ENCODE results near the gene TYK2. TPM values are rescaled to one million over a fixed set of nuclear protein-coding genes. Genes with fewer than 3 reads are reported as not detected.

TYK2 gene
- total RNA-seq: 65.9 and 101 TPM in 2 replicates

DNA sequence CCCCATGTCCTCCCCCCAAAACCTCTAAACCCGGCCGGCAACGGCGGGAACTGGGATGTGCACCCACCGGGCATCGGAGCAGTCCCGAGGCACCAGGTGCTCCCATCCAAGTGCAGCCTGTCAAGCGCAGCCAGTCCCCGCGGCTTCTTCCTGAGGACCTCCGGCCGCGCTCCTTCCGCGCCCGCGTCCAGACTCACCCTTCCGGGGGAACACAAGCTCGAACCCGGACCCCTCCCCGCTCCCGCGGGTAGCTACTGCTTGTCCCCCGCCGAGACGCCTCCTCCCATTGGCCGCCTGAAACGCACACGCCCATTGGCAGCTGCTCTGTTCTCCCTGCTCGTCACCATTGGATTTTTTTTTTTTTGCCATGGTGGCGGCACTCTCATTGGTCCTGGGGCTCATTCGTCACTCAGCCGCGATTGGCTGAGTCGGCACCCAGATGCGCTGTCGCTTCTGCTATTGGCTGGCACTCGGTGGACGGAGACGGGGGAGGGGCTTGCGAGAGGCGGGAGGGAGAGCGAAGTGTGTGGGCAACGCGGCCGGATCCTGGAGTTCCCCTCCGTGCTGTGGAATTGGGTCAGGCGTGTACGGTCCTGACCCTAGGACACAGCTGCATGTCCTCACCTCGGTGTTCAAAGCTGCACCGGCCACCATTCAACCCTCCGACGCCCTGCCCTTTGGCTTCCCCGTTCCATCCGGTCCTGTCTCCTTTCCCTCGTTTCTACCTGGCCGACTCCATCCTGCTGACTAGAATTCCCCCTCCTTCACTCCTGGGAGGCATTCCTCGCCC, at the start of gene TYK2:
Gene TYK2, minus strand, starts transcription at position 260 of the 790 bp plus-strand sequence. CDS start 2,166 bp downstream, outside the sequence.

DNA sequence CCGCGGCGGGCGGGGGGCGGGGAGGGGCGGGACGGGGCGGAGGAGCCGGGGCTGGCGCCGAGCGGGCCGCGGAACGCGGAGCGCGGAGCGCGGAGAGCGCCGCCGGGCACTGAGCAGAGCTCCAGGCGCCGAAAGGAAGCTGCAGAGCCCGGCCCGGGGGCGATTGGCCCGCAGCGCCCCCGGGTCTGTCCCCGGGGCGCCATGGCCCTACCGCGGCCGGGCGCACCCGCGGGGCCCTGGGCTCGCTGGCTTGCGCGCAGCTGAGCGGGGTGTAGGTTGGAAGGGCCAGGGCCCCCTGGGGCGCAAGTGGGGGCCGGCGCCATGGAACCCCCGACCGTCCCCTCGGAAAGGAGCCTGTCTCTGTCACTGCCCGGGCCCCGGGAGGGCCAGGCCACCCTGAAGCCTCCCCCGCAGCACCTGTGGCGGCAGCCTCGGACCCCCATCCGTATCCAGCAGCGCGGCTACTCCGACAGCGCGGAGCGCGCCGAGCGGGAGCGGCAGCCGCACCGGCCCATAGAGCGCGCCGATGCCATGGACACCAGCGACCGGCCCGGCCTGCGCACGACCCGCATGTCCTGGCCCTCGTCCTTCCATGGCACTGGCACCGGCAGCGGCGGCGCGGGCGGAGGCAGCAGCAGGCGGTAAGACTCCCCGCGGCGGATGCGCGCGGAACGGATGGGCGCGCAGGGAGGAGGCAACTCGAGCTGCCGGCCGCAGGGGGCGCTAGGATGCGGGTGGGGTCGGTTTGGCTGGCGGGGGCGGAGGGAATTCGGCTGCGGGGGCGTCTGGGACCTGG, 40.3 kb upstream of the TYK2 start, which contains the start of gene PDE4A:
Gene PDE4A, plus strand, starts transcription at position 95 of the 796 bp plus-strand sequence. Its CDS starts 227 bp downstream, at position 322.

DNA sequence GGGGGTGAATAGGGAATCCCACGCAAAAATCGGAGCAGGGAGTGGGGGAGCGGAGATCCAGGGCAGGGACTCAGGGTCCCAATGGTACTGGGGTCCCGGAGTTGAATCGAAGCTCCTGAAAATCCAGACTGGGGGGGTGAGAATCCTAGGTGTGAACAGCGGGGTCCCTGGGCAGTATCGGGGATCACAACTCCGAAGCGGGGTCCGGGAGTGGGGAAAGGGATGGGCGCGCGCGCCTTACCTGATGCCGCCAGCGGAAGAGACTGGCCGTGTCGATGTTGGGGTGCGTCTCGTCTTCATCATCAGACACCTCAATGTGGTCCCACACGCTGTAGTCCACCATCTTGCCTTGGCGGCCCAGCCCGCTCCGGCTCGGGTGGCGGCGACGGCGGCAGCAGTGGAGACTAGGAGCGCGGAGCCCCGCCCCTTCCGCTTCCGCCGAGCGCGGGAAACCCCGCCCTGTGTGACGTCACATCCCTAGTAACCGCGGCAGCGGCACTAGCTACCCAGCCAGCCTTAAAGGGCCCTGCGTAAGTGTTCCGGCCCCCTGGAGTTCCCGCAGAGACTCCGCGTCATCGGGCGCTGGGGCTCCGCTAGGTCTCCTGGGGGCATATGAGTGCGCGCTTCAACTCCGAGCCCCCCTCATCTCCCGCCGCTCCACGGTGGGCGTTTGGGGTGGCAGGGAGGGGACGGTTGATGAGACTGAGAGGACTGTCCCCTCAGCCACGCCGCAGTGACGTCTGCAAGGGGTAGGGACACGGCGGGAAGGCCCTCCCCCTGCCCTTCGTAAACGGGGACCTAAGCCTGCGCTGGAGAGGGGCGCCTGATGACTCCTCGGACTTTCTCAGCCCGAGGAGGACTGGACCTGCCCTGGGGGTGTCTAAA, 23.0 kb upstream of the TYK2 start, which contains the start of gene CDC37:
Gene CDC37, minus strand, starts transcription at position 406 of the 885 bp plus-strand sequence. Its CDS starts 63 bp downstream, at position 343.

DNA sequence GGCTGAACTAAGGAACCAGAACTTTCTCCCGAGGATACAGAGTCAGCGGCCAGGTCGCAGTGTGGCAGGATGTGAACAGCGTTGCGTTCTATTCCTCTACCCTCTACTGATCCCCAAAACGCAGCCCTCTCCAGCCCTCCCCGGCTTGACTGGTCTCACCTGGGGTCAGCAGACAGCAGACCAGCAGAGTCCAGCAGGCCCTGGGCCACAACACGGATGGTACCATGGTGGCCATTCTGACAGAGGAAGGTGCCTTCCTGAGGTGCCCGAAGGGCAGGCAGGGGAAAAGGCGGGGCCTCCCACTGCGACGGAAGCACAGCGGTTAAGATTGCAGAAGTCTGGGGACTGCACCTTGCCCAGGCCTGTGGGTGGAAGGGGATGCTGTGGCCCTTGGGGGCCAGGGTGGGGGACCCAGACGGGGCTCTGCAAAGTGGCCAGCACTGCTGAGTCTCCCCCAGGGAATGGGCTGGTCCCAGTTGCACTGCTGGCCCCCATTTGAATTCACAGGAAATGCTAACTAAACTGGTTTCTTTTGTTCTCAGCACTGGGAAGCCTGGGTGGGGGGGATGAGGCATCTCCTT, 40.9 kb downstream of the TYK2 start, which contains the start of gene ICAM3:
Gene ICAM3, minus strand, starts transcription at position 245 of the 581 bp plus-strand sequence. Its CDS starts 10 bp downstream, at position 235.

DNA sequence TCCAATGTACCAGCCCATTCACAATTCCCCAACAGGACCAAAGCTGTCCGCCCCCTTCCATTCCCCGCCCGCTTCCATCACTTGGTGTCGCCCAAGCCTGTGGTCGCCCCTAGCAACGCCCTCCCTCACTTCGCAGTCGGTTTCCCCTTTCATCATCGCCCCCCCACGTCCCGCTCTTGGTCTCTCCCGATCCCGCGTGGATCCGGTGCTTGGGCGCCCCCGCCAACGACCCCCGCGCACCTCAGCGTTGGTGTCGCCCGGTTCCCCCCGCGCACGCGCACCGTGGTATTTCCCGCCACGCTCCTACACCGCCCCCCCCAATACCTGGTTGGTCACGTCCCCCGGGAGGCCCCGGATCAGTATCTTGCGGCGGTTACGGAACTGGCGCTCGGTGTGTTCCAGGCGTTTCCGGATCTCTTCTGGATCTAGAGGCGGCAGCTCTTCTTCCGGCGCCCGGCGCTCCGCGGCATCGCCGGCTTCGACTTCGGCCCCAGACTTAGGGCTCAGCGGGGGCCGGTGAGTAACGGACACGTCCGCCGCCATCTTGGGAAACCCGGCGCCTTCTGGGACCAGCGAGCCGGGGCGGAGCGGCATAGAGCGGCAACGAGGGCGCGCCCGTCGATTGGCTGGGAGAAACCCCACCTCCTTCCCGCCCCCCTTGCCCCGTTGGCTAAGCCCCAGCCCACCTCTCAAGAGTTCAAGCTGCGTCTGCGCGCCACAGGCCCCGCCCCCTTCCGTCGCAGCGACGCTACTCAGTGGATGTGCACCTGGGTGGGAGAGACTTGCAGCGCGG, 47.2 kb downstream of the TYK2 start, which contains the start of gene RAVER1:
Gene RAVER1, minus strand, starts transcription at position 565 of the 793 bp plus-strand sequence. Its CDS starts 22 bp downstream, at position 543.

DNA sequence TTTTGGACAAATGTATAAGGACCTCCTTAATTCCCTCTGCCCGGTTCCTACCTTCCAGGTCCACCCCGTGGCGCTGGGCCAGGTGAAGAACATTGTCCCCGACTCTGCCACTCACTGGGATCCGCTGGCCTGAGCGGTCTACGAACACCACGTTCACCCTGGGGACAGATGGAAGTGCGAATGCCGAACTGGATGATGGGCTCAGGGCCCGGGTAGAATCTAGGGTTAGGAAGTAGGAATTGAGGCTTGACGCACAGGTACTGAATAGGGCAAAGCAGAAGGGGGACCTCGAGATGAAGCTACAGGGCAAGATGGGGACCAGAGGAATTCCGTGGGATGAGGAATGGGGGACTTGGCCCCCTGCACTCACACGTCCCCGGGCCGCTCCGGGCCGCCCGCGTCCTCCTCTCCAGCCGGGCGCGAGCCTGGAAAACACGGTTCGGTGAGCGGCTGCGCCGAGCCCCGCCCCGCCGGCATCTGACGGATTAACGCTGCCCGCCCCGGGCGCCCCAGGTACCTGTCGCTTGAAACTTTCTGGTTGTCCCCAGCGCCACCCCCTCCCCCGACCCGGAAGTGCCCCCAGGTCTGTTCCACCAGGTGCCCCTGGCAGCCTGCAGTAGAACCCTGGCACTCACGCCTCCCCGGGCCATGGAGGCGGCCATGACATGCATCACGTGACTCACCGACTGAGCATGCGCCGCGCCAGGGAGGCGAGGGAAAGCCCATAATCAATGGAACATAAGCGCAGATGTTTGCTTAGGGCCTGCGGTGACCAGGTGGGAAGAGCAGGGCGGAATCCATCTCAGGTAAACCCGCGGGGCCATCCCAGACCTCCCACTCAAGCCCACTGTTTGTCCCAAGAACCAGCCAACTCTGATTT, 64.8 kb downstream of the TYK2 start, which contains the start of gene FDX2:
Gene FDX2, minus strand, starts transcription at position 681 of the 880 bp plus-strand sequence. Its CDS starts 19 bp downstream, at position 662.

DNA sequence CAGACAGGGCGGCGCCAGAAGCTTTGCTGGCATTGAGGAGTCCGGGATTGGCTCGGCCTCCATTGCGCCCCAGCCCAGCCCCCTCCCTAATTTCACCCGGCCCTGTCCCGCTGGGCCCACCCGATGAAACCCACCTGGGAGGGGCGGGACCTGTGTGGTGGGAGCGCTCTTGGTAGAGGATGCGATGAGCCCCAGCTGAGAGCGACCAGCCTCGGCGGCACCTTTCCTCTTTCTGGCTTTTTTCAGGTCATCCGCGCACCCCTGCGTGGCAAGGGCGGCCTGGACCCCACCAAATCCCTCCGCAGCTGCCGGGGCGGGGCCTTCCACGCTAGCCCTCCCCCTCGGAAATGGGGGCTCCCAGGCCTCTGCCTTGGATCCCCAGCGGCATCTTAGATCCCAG, 70.9 kb downstream of the TYK2 start, which contains the start of gene ZGLP1:
Gene ZGLP1, minus strand, starts transcription at position 393 of the 400 bp plus-strand sequence.

Other genes with a start within 250 kb of the TYK2 start
- gene DNMT1, start 185.6 kb downstream of the TYK2 start, total RNA-seq: 44.0 and 97.9 TPM in 2 replicates
- 37.7 and 70.8 TPM in 2 replicates for gene S1PR2, start 149.2 kb downstream of the TYK2 start, total RNA-seq
- 25.3 and 29.5 TPM in 2 replicates for gene MRPL4, start 128.4 kb downstream of the TYK2 start, total RNA-seq
- gene ICAM1, start 109.5 kb downstream of the TYK2 start, total RNA-seq: 1.7 and 15.9 TPM in 2 replicates
- 1.2 and 3.5 TPM in 2 replicates for gene ICAM4, start 93.6 kb downstream of the TYK2 start, total RNA-seq
- gene ICAM5, start 90.6 kb downstream of the TYK2 start, total RNA-seq: 2.6 and 4.0 TPM in 2 replicates
- 0.29 and 0.50 TPM in 2 replicates for gene ZGLP1, start 70.8 kb downstream of the TYK2 start, total RNA-seq
- gene FDX2, start 64.6 kb downstream of the TYK2 start, total RNA-seq: 15.0 and 20.0 TPM in 2 replicates
- 12.1 and 14.4 TPM in 2 replicates for gene RAVER1, start 47.0 kb downstream of the TYK2 start, total RNA-seq
- gene ICAM3, start 40.9 kb downstream of the TYK2 start, total RNA-seq: 5.1 and 7.0 TPM in 2 replicates
- 166 and 189 TPM in 2 replicates for gene CDC37, start 23.0 kb upstream of the TYK2 start, total RNA-seq
- gene PDE4A, start 40.0 kb upstream of the TYK2 start, total RNA-seq: 6.3 and 8.7 TPM in 2 replicates
- 91.0 and 150 TPM in 2 replicates for gene KEAP1, start 122.8 kb upstream of the TYK2 start, total RNA-seq
- gene S1PR5, start 136.9 kb upstream of the TYK2 start, total RNA-seq: 0.15 and 0.17 TPM in 2 replicates
- 10.5 and 12.9 TPM in 2 replicates for gene ATG4D, start 163.3 kb upstream of the TYK2 start, total RNA-seq
- gene KRI1, start 185.4 kb upstream of the TYK2 start, total RNA-seq: 5.7 and 6.9 TPM in 2 replicates
- gene CDKN2D, start 188.4 kb upstream of the TYK2 start, total RNA-seq: 3.5 and 9.9 TPM in 2 replicates
- gene AP1M2, start 206.7 kb upstream of the TYK2 start, total RNA-seq: not detected in 2 replicates
- gene SLC44A2, start 245.0 kb upstream of the TYK2 start, total RNA-seq: 43.2 and 45.3 TPM in 2 replicates

Measured in smooth muscle cell of trachea (primary cell).